K562 (cell line): Measurements from ENCODE around the gene KIF14. TPM values are rescaled to one million over a fixed set of nuclear protein-coding genes. Genes with fewer than 3 reads are reported as not detected.

ENCODE experiments used
- ATAC-seq: fragments of 200-7000 bp; cut with Tn5 transposase; 3 replicates; pipeline ENCODE4 v1.9.1; 2020; ENCODE audit warnings: moderate library complexity
- BruUV-seq: library from RNA; stranded (reverse); fragments of 400-500 nt; replicated peaks from 2 replicates; lab custom pipeline; 2021; lab: Mats Ljungman, UMichigan
- CTCF ChIA-PET: fragments of 300-600 bp; formaldehyde crosslinking; extraction: SDS; loops from one replicate; lab custom pipeline; 2021; ENCODE audit warnings: low intra/inter-chr PET ratio; lab: Yijun Ruan, JAX
- POLR2A ChIA-PET: fragments of 300-600, 350-650 bp; sonication (Branson Sonifier 250); formaldehyde crosslinking; extraction: SDS; loops from one replicate; lab custom pipeline; 2021; ENCODE audit warnings: antibody characterized with exemption, inconsistent platforms; lab: Yijun Ruan, JAX
- DNase-seq, 4 experiments: peaks; one replicate each; pipeline versions ENCODE4 v3.0.0 to v3.0.0-alpha.2; 2011 to 2018; ENCODE audit warnings: low spot score in 3 of 4, mixed read lengths in 3 of 4; ENCODE audit errors: extremely low read depth in 1 of 4
- FAIRE-seq: peaks from 2 replicates; lab custom pipeline; 2011; peaks lifted over from hg19 to GRCh38; lab: Jason Lieb, UNC
- H2AFZ ChIP-seq: 2 replicates; pipeline ENCODE4 v1.6.0; 2011; ENCODE audit warnings: low read depth, low read length, control low read depth, inconsistent platforms
- H3K27ac ChIP-seq: fragments of 200-600 bp; 3 replicates; pipeline ENCODE4 v1.8.0; 2011; ENCODE audit warnings: low read depth, mild to moderate bottlenecking, control low read depth, inconsistent platforms, low read length, moderate library complexity, mixed read lengths; ENCODE audit errors: extremely low read depth
- H3K27me3 ChIP-seq, 2 experiments: fragments of 300-600 bp in 1 of 2; 2 replicates in 1 of 2; 3 replicates in 1 of 2; pipeline versions ENCODE4 v1.6.0 to v1.8.0; 2011; ENCODE audit warnings: inconsistent platforms in 2 of 2, low read length in 2 of 2, mild to moderate bottlenecking in 1 of 2, mixed read lengths in 1 of 2, moderate library complexity in 1 of 2; ENCODE audit not compliant: control insufficient read depth in 2 of 2, insufficient read depth in 2 of 2
- H3K36me3 ChIP-seq: fragments of 300-600 bp; 3 replicates; pipeline ENCODE4 v1.8.0; 2011; ENCODE audit warnings: mild to moderate bottlenecking, low read length, inconsistent platforms; ENCODE audit not compliant: control insufficient read depth, insufficient read depth
- H3K4me1 ChIP-seq, 2 experiments: fragments of 200-600 bp in 1 of 2; replicated peaks in 1 of 2; 2 replicates in 1 of 2; 3 replicates in 1 of 2; pipeline versions ENCODE4 v1.5.1 to v1.8.0; 2011; ENCODE audit warnings: inconsistent platforms in 2 of 2, low read length in 2 of 2, mild to moderate bottlenecking in 1 of 2, mixed read lengths in 1 of 2, moderate library complexity in 1 of 2; ENCODE audit not compliant: control insufficient read depth in 2 of 2, insufficient read depth in 2 of 2
- H3K4me2 ChIP-seq: 2 replicates; pipeline ENCODE4 v1.6.1; 2011; ENCODE audit warnings: low read length, control low read depth, inconsistent platforms, mixed read lengths; ENCODE audit not compliant: insufficient read depth
- H3K4me3 ChIP-seq: fragments of 200-600 bp; sonication (generic), shearing (Covaris generic); 2 replicates; pipeline ENCODE4 v1.5.1; 2016; ENCODE audit warnings: control low read depth, inconsistent platforms
- H3K79me2 ChIP-seq: fragments of 200-600 bp; 3 replicates; pipeline ENCODE4 v1.8.0; 2011; ENCODE audit warnings: low read length, inconsistent platforms; ENCODE audit not compliant: control insufficient read depth, insufficient read depth
- H3K9ac ChIP-seq, 2 experiments: 2 replicates each; pipeline versions ENCODE4 v1.6.0 to v1.6.1; 2011; ENCODE audit warnings: low read depth in 2 of 2, low read length in 2 of 2, control low read depth in 1 of 2, inconsistent platforms in 1 of 2, mild to moderate bottlenecking in 1 of 2, mixed read lengths in 1 of 2; ENCODE audit not compliant: insufficient read depth in 1 of 2
- H3K9me1 ChIP-seq: one replicate; pipeline ENCODE4 v1.6.0; 2011; ENCODE audit warnings: inconsistent platforms, mild to moderate bottlenecking, low read length, moderate library complexity; ENCODE audit not compliant: control insufficient read depth, insufficient read depth
- H3K9me3 ChIP-seq: replicated peaks from 2 replicates; pipeline ENCODE4 v1.5.1; 2011; ENCODE audit warnings: low read depth, low read length, inconsistent platforms; ENCODE audit not compliant: control insufficient read depth, insufficient read depth
- H4K20me1 ChIP-seq: replicated peaks from 2 replicates; pipeline ENCODE4 v1.6.1; 2011; ENCODE audit warnings: low read length, inconsistent platforms, mixed read lengths; ENCODE audit not compliant: control insufficient read depth, insufficient read depth
- ATF4 ChIP-seq: fragments of 450-650 bp; formaldehyde crosslinking; IDR thresholded peaks from 2 replicates; pipeline ENCODE4 v1.4.0; 2022; ENCODE audit warnings: mild to moderate bottlenecking, moderate library complexity
- COPS2 ChIP-seq: fragments of 450-650 bp; conservative IDR thresholded peaks from 2 replicates; pipeline ENCODE4 v1.6.1; 2016; ENCODE audit warnings: mild to moderate bottlenecking, moderate library complexity
- CREB3L1 ChIP-seq: fragments of 450-650 bp; IDR thresholded peaks from 2 replicates; pipeline ENCODE4 v1.6.1; 2014; ENCODE audit warnings: low read depth, mild to moderate bottlenecking, moderate library complexity, borderline replicate concordance
- HMGXB4 ChIP-seq: sonication (generic); formaldehyde crosslinking; IDR thresholded peaks from 2 replicates; pipeline ENCODE4 v1.8.1; 2023; ENCODE audit warnings: mild to moderate bottlenecking, missing genetic modification reagents
- MLX ChIP-seq, 2 experiments: fragments of 450-650 bp in 1 of 2; sonication (generic) in 1 of 2; formaldehyde crosslinking; conservative IDR thresholded peaks; 2 replicates each; pipeline versions ENCODE4 v1.4.0 to v1.8.1; 2020 to 2022; ENCODE audit warnings: mild to moderate bottlenecking in 1 of 2, missing genetic modification reagents in 1 of 2
- SIX5 ChIP-seq, 2 experiments: IDR thresholded peaks; 2 replicates each; pipeline ENCODE4 v1.6.1; 2011; ENCODE audit warnings: low read length in 2 of 2, borderline replicate concordance in 1 of 2, low read depth in 1 of 2, mild to moderate bottlenecking in 1 of 2, moderate library complexity in 1 of 2; ENCODE audit not compliant: insufficient read depth in 1 of 2
- ZC3H4 ChIP-seq: sonication (generic); formaldehyde crosslinking; IDR thresholded peaks from 2 replicates; pipeline ENCODE4 v1.9.0; 2021; ENCODE audit warnings: missing genetic modification reagents, borderline replicate concordance
- ZFP91 ChIP-seq: sonication (generic); formaldehyde crosslinking; IDR thresholded peaks from 2 replicates; pipeline ENCODE4 v1.8.0; 2022; ENCODE audit warnings: mild to moderate bottlenecking, missing genetic modification reagents
- ZNF583 ChIP-seq: fragments of 250-450 bp; sonication (Bioruptor Pico); IDR thresholded peaks from 2 replicates; pipeline ENCODE4 v1.4.0; 2020
- ZNF696 ChIP-seq: fragments of 250-450 bp; sonication (Bioruptor Pico); conservative IDR thresholded peaks from 2 replicates; pipeline ENCODE4 v1.4.0; 2020; ENCODE audit warnings: mild to moderate bottlenecking, moderate library complexity
- WGBS: fragments of 100-300 bp; shearing (Covaris generic); methylation state at CpG from one replicate; pipeline ENCODE4 v1.1.6; 2016; ENCODE audit warnings: low coverage, mixed read lengths; ENCODE audit not compliant: insufficient coverage; ENCODE audit errors: missing lambda C conversion rate; 5-methylcytosine and 5-hydroxymethylcytosine counted together
- in situ Hi-C: fragments of 300-500 bp; cut with MboI; formaldehyde crosslinking; loops from 4 replicates; pipeline ENCODE4 v1.15.0; 2018; ENCODE audit warnings: inconsistent platforms, mixed read lengths
- intact Hi-C: fragments of 100-400 bp; cut with micrococcal nuclease; formaldehyde crosslinking; loops from 2 replicates; pipeline ENCODE4 v1.14.2; 2022
- polyA plus RNA-seq, 8 experiments: library from polyadenylated mRNA; depleted of rRNA in 4 of 8; stranded (reverse) in 5 of 8; unstranded in 3 of 8; fragments of >200 nt; fragmentation: Nextera tagmentation in 2 of 8; fragmentation: Illumina TruSeq in 1 of 8; extraction: Ambion mirVana in 2 of 8; extraction: Trizol in 1 of 8; gene quantifications; 2 replicates each; pipeline versions ENCODE4 v1.2.1 to v1.2.3, GENCODE V29; 2011 to 2014; ENCODE audit warnings: inconsistent platforms in 1 of 8, missing spikeins in 1 of 8
- total RNA-seq, 7 experiments: library from RNA; depleted of rRNA in 6 of 7; stranded (reverse); fragments of >200 nt in 6 of 7; fragmentation: Illumina TruSeq in 2 of 7; extraction: Trizol in 2 of 7; gene quantifications; 2 replicates each; pipeline versions ENCODE4 v1.2.1 to v1.2.3, GENCODE V29; 2011 to 2021; ENCODE audit warnings: low replicate concordance in 1 of 7

The KIF14 gene
- total and polyA plus RNA-seq, 9 of the 15 experiments (the other 6 are each of a cell fraction or from before 2014, with no cell fraction given), result 11.5 to 47.4 (median 29.0) TPM

- TF ChIP-seq SIX5 (IDR thresholded peaks at IDR 0.05; ENCODE audit: borderline replicate concordance in 1 of 2, insufficient read depth in 1 of 2, low read depth in 1 of 2, low read length in 2 of 2) (no peak), ZNF583 (CRISPR knock-in tag) (no peak)
These were observed 17.9 kb downstream of the KIF14 start (continued) for GRCh38 chr1:200602632-200603031.

GRCh38 chr1:200590001-200590400 lies 30.6 kb downstream of the KIF14 start:
- BruUV-seq, result no TSS peak
- FAIRE-seq (no peak), ATAC-seq (no peak), DNase-seq (no peak)
- WGBS, result 93% methylated on average over 1 of the region's 1 CpG
- no peak overlapping the region for H3K4me3 ChIP-seq
- POLR2A ChIA-PET, result no interaction called here
- TF ChIP-seq COPS2 (no peak), MLX (CRISPR knock-in tag; conservative IDR thresholded peaks at IDR 0.05) (no peak), ZC3H4 (no peak), ZNF696 (no peak), ATF4 (no peak), ZFP91 (CRISPR knock-in tag) (no peak), HMGXB4 (CRISPR knock-in tag) (no peak), CREB3L1 (no peak)
- peaks cover 91% of the 10 kb centered on the region for H3K36me3 ChIP-seq
- in situ Hi-C loops, result no loop called here
- no peak overlapping the region for H2AFZ ChIP-seq
- H3K9ac ChIP-seq, result no peak overlapping the region
- H3K4me2 ChIP-seq, result no peak overlapping the region
- H3K27ac ChIP-seq, result no peak overlapping the region
- H3K27me3 ChIP-seq, result no peaks in the 10 kb centered on the region
- intact Hi-C loops, result no loop called here
- no peaks in the 10 kb centered on the region for H3K4me1 ChIP-seq
- CTCF ChIA-PET, result no interaction called here
- no peaks in the 10 kb centered on the region for H3K9me3 ChIP-seq
- H3K9me1 ChIP-seq, result no peaks in the 10 kb centered on the region
- no peaks in the 10 kb centered on the region for H4K20me1 ChIP-seq
- H3K79me2 ChIP-seq, result no peaks in the 10 kb centered on the region
